Neural progenitor cell (in vitro differentiated cells): ENCODE data around the gene DDX59. TPM values are rescaled to one million over a fixed set of nuclear protein-coding genes. Genes with fewer than 3 reads are reported as not detected.
A peak's percentile ranks its signal among the peaks of the same experiment; 100 is the strongest.

Experiments
- DNase-seq: peaks from one replicate; pipeline ENCODE4 v3.0.0-alpha.2; 2016; ENCODE audit warnings: low spot score
- H2AFZ ChIP-seq: fragments of 200-600 bp; sonication (generic); replicated peaks from 2 replicates; pipeline ENCODE4 v1.6.1; 2016; ENCODE audit warnings: antibody characterized with exemption
- H3F3A ChIP-seq: fragments of 200-600 bp; sonication (generic); 2 replicates; pipeline ENCODE4 v1.6.1; 2016; ENCODE audit warnings: antibody characterized with exemption, low read depth
- H3K27ac ChIP-seq: fragments of 200-600 bp; sonication (generic); 2 replicates; pipeline ENCODE4 v1.5.1; 2016; ENCODE audit warnings: mild to moderate bottlenecking
- H3K27me3 ChIP-seq: fragments of 200-600 bp; sonication (generic); 2 replicates; pipeline ENCODE4 v1.6.1; 2016; ENCODE audit warnings: mild to moderate bottlenecking, moderate library complexity
- H3K36me3 ChIP-seq: fragments of 200-600 bp; sonication (generic); 2 replicates; pipeline ENCODE4 v1.5.1; 2016
- H3K4me1 ChIP-seq: fragments of 200-600 bp; sonication (generic); 2 replicates; pipeline ENCODE4 v1.6.1; 2016; ENCODE audit warnings: mixed run types
- H3K4me2 ChIP-seq: fragments of 200-600 bp; sonication (generic); 2 replicates; pipeline ENCODE4 v1.6.1; 2016
- H3K4me3 ChIP-seq: fragments of 200-600 bp; sonication (generic); 2 replicates; pipeline ENCODE4 v1.5.1; 2016
- H3K79me2 ChIP-seq: fragments of 200-600 bp; sonication (generic); 2 replicates; pipeline ENCODE4 v1.6.1; 2016; ENCODE audit warnings: low read depth
- H3K9ac ChIP-seq: fragments of 200-600 bp; sonication (generic); 2 replicates; pipeline ENCODE4 v1.6.1; 2016
- H3K9me3 ChIP-seq: fragments of 200-600 bp; sonication (generic); 2 replicates; pipeline ENCODE4 v1.5.1; 2016; ENCODE audit warnings: low read depth
- H4K20me1 ChIP-seq: fragments of 200-600 bp; sonication (generic); 2 replicates; pipeline ENCODE4 v1.6.1; 2016; ENCODE audit warnings: low read depth
- H3K27ac Mint-ChIP-seq: 3 replicates; pipeline ENCODE4 v1.8.0; 2021; ENCODE audit warnings: mixed read lengths
- H3K27me3 Mint-ChIP-seq: 2 replicates; pipeline ENCODE4 v1.8.0; 2022; ENCODE audit warnings: low read depth, mild to moderate bottlenecking, inconsistent platforms, moderate library complexity, mixed read lengths; ENCODE audit not compliant: insufficient read depth
- H3K36me3 Mint-ChIP-seq: 3 replicates; pipeline ENCODE4 v1.8.0; 2021; ENCODE audit warnings: mixed read lengths
- H3K4me1 Mint-ChIP-seq: 3 replicates; pipeline ENCODE4 v1.8.0; 2021; ENCODE audit warnings: mixed read lengths
- H3K4me3 Mint-ChIP-seq: 3 replicates; pipeline ENCODE4 v1.8.0; 2021; ENCODE audit warnings: mild to moderate bottlenecking, moderate library complexity, mixed read lengths
- H3K9me3 Mint-ChIP-seq: 3 replicates; pipeline ENCODE4 v1.8.0; 2020; ENCODE audit warnings: mixed read lengths
- CTCF ChIP-seq: fragments of 200-600 bp; sonication (generic); IDR thresholded peaks from 2 replicates; pipeline ENCODE4 v1.5.1; 2017; ENCODE audit warnings: antibody characterized with exemption, mild to moderate bottlenecking
- EZH2 ChIP-seq: fragments of 200-600 bp; sonication (generic); IDR thresholded peaks from 2 replicates; pipeline ENCODE4 v1.6.1; 2017; ENCODE audit warnings: antibody characterized with exemption, mild to moderate bottlenecking, moderate library complexity
- EZH2phosphoT487 ChIP-seq: fragments of 200-600 bp; sonication (generic); IDR thresholded peaks from 2 replicates; pipeline ENCODE4 v1.6.1; 2017; ENCODE audit warnings: antibody characterized with exemption
- total RNA-seq: library from RNA; depleted of rRNA; stranded (reverse); fragments of >200 nt; gene quantifications from 2 replicates; pipeline ENCODE4 v1.2.3, GENCODE V29; 2015; ENCODE audit warnings: low replicate concordance

The DDX59 gene
- total RNA-seq, 1 donor from 2014 or later: 40.7 TPM

DNA sequence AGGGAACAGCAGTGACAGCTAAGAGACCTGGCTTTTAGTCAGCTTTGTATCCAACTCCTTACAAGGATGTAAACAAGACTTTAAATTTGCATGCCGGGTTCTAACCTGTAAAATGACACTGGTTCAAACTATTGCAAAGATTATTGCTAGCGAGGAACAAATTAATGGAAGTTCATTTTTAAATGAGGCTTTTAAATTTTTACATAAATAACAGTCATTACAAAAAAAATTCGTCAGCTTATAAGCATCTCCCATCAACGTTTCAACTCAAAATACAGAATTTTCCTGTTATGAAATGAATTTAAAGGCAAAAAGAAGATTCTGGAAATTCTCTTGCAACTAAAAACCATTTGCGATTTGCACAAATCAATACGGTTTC is 49.8 kb downstream of the DDX59 start:
- Histone ChIP-seq H3F3A (peaks cover 6% of the 10 kb centered on the region), H3K27ac (no peak overlapping the region), H3K9me3 (no peaks in the 10 kb centered on the region), H4K20me1 (no peaks in the 10 kb centered on the region), H3K9ac (peak overlapping the region; percentile 71), H3K4me2 (peak overlapping the region; percentile 91), H3K4me1 (peaks cover 11% of the 10 kb centered on the region), H3K36me3 (peaks cover 15% of the 10 kb centered on the region), H3K4me3 (peak overlapping the region; percentile 82), H3K79me2 (peaks cover 46% of the 10 kb centered on the region), H3K27me3 (no peaks in the 10 kb centered on the region), H2AFZ (peak overlapping the region; percentile 58)
- TF ChIP-seq CTCF (no peak), EZH2phosphoT487 (no peak), EZH2 (no peak)
- peak overlapping the region; percentile 90 for H3K4me3 Mint-ChIP-seq
- H3K9me3 Mint-ChIP-seq: no peaks in the 10 kb centered on the region
- peak overlapping the region; percentile 54 for H3K27ac Mint-ChIP-seq
- peaks cover 16% of the 10 kb centered on the region for H3K36me3 Mint-ChIP-seq
- peaks cover 12% of the 10 kb centered on the region for H3K4me1 Mint-ChIP-seq
- H3K27me3 Mint-ChIP-seq: no peaks in the 10 kb centered on the region
- DNase-seq: no peak

DNA sequence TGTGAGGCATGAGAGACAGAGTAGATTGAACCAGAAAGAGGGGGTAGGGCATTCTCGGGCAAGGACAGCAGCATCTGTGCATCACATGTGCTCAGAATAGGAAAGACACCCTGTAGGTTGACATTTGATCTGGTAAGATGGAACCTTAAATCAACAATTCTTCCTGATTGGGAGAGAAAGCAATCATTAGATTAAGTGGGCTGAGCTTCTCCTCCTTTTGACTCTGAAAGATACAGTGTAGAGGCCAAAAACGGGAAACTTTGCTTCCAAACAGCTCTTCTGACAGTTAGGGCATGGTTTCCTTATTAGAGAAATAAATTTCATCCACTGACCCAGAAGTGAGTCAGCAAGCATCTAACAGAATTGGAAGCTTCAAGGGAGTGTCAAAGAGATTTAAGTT is 58.9 kb downstream of the DDX59 start:
- TF ChIP-seq EZH2: no peak
- no peak for TF ChIP-seq EZH2phosphoT487
- TF ChIP-seq CTCF: no peak
- no peak for DNase-seq
- Histone ChIP-seq H3K27ac (no peak overlapping the region), H2AFZ (no peak overlapping the region), H3K79me2 (no peaks in the 10 kb centered on the region), H3K4me1 (no peaks in the 10 kb centered on the region), H3K9me3 (no peaks in the 10 kb centered on the region), H4K20me1 (peaks cover 4% of the 10 kb centered on the region), H3K36me3 (peaks cover 48% of the 10 kb centered on the region), H3K9ac (no peak overlapping the region), H3K27me3 (no peaks in the 10 kb centered on the region), H3K4me3 (no peak overlapping the region), H3F3A (peaks cover under 1% of the 10 kb centered on the region), H3K4me2 (no peak overlapping the region)
- H3K27ac Mint-ChIP-seq: no peak overlapping the region
- H3K36me3 Mint-ChIP-seq: peaks cover 32% of the 10 kb centered on the region
- no peak overlapping the region for H3K4me3 Mint-ChIP-seq
- no peaks in the 10 kb centered on the region for H3K9me3 Mint-ChIP-seq
- H3K4me1 Mint-ChIP-seq: peaks cover 6% of the 10 kb centered on the region
- H3K27me3 Mint-ChIP-seq: no peaks in the 10 kb centered on the region

GRCh38 chr1:200602632-200603031 is 67.1 kb downstream of the DDX59 start:
- H3K9me3 Mint-ChIP-seq: no peaks in the 10 kb centered on the region
- no peaks in the 10 kb centered on the region for H3K4me1 Mint-ChIP-seq
- Histone ChIP-seq H3K4me3 (no peak overlapping the region), H3K27me3 (no peaks in the 10 kb centered on the region), H3K27ac (no peak overlapping the region), H3F3A (peaks cover 4% of the 10 kb centered on the region), H3K79me2 (no peaks in the 10 kb centered on the region), H4K20me1 (no peaks in the 10 kb centered on the region), H3K4me1 (no peaks in the 10 kb centered on the region), H3K4me2 (no peak overlapping the region), H3K9ac (no peak overlapping the region), H3K36me3 (peaks cover 61% of the 10 kb centered on the region), H2AFZ (no peak overlapping the region), H3K9me3 (no peaks in the 10 kb centered on the region)
- no peak for DNase-seq
- no peak overlapping the region for H3K27ac Mint-ChIP-seq
- H3K27me3 Mint-ChIP-seq: peaks cover 4% of the 10 kb centered on the region
- TF ChIP-seq CTCF: no peak
- TF ChIP-seq EZH2phosphoT487: no peak
- no peak overlapping the region for H3K4me3 Mint-ChIP-seq
- peaks cover 23% of the 10 kb centered on the region for H3K36me3 Mint-ChIP-seq

Other genes with a start within 250 kb of the DDX59 start
- gene KIF14, start 49.2 kb downstream of the DDX59 start, total RNA-seq: 39.0 and 60.2 TPM in 2 replicates
- 28.2 and 43.9 TPM in 2 replicates for gene CAMSAP2, start 69.0 kb upstream of the DDX59 start, total RNA-seq
- gene GPR25, start 203.1 kb upstream of the DDX59 start, total RNA-seq: not detected in 2 replicates
- gene INAVA, start 225.0 kb upstream of the DDX59 start, total RNA-seq: 23.7 and 63.1 TPM in 2 replicates